Sigmoid colon (tissue), 4 donors: Measurements from ENCODE around the gene NCOA6.

Experiments
- POLR2A ChIP-seq, 2 donors: fragments of 450-650 bp; IDR thresholded peaks; one replicate each; pipeline ENCODE4 v1.6.1; 2016; ENCODE audit warnings: antibody characterized with exemption in 2 of 2, mild to moderate bottlenecking in 2 of 2, moderate library complexity in 2 of 2
- POLR2AphosphoS5 ChIP-seq, 4 donors: sonication (generic); formaldehyde crosslinking; IDR thresholded peaks; one replicate each; pipeline ENCODE4 v1.6.1; 2017; ENCODE audit warnings: antibody characterized with exemption in 4 of 4
- TF ChIP-seq, protein P1 (sequence below), 4 experiments: fragments of 450-650 bp in 3 of 4; fragments of 200-600 bp in 1 of 4; IDR thresholded peaks; one replicate each; pipeline ENCODE4 v1.5.1; 2016 to 2019; ENCODE audit warnings: antibody characterized with exemption in 4 of 4, mild to moderate bottlenecking in 3 of 4, moderate library complexity in 2 of 4

DNA sequence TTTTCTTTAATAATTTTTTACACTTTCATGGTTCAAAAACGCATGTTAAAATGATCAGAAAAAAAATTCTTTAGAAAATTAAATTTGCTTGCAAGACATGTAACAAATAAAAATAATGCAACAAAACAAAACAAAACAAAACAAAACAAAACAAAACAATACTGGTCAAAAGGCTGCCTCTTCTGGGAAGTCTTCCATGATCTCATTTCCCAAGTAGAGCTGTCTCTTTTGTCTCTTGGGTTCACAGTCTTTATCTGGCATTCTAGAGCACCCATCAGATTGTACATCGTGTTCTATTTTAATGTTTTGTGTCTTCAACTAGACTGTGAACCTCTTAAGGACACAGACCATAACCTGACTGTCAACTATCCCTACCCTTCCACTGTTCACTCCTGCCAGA is 96.0 kb downstream of the NCOA6 start:
- TF ChIP-seq, protein P1, sequence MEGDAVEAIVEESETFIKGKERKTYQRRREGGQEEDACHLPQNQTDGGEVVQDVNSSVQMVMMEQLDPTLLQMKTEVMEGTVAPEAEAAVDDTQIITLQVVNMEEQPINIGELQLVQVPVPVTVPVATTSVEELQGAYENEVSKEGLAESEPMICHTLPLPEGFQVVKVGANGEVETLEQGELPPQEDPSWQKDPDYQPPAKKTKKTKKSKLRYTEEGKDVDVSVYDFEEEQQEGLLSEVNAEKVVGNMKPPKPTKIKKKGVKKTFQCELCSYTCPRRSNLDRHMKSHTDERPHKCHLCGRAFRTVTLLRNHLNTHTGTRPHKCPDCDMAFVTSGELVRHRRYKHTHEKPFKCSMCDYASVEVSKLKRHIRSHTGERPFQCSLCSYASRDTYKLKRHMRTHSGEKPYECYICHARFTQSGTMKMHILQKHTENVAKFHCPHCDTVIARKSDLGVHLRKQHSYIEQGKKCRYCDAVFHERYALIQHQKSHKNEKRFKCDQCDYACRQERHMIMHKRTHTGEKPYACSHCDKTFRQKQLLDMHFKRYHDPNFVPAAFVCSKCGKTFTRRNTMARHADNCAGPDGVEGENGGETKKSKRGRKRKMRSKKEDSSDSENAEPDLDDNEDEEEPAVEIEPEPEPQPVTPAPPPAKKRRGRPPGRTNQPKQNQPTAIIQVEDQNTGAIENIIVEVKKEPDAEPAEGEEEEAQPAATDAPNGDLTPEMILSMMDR (IDR thresholded peaks at IDR 0.05) = no peak
- TF ChIP-seq POLR2AphosphoS5 (IDR thresholded peaks at IDR 0.05) = no peak
- no peak for TF ChIP-seq POLR2A (IDR thresholded peaks at IDR 0.05)
